ENCODE data around the gene TOE1. TPM values are rescaled to one million over a fixed set of nuclear protein-coding genes. Genes with fewer than 3 reads are reported as not detected.
A peak's percentile ranks its signal among the peaks of the same experiment; 100 is the strongest.

Gene TOE1
- total and polyA plus RNA-seq, 9 of the 15 experiments (the other 6 are each of a cell fraction or from before 2014, with no cell fraction given), result 32.1 to 85.7 (median 38.0) TPM

- TF ChIP-seq ATF6 (CRISPR knock-in tag; IDR thresholded peaks at IDR 0.05), result 0 out of 2 replicates have a peak, but pooled peaks have one; percentile 83
- peak; percentile 88 for TF ChIP-seq TFAP4 (CRISPR knock-in tag; IDR thresholded peaks at IDR 0.05; ENCODE audit: borderline replicate concordance)
- peak; percentile 53; the same call in 1 of the 2 replicates for TF ChIP-seq EHMT2 (IDR thresholded peaks at IDR 0.05)
- TF ChIP-seq HEY1 (CRISPR knock-in tag; IDR thresholded peaks at IDR 0.05; ENCODE audit: borderline replicate concordance), result 0 out of 2 replicates have a peak, but pooled peaks have one; percentile 12
- TF ChIP-seq ZBTB49 (CRISPR knock-in tag; IDR thresholded peaks at IDR 0.05; ENCODE audit: borderline replicate concordance), result no peak
- TF ChIP-seq AFF1 (IDR thresholded peaks at IDR 0.05; ENCODE audit: low read depth in 1 of 2, partially characterized antibody in 2 of 2), result peak in 1 of 2 experiments; percentile 85
- peak; percentile 87; the same call in 1 of the 2 replicates for TF ChIP-seq ZZZ3 (IDR thresholded peaks at IDR 0.05)
- TF ChIP-seq HDAC1 (IDR thresholded peaks at IDR 0.05), result peak in 1 of 2 experiments; percentile 85; a peak in 2 of 4 replicates
- no peak for TF ChIP-seq HOMEZ (CRISPR knock-in tag; IDR thresholded peaks at IDR 0.05)
- no peak for TF ChIP-seq U2AF2 (optimal IDR thresholded peaks at IDR 0.05; ENCODE audit: low read depth, low read length)
- TF ChIP-seq MNT (conservative IDR thresholded peaks at IDR 0.05), result peak; percentile 92 to 97
- TF ChIP-seq ZNF785 (CRISPR knock-in tag; IDR thresholded peaks at IDR 0.05), result no peak
Observed at GRCh38 chr1:45303520-45304310, 36.3 kb upstream of the TOE1 start (continued).

Data from K562 (cell line).